Hematopoietic multipotent progenitor cell treated with erythropoietin and hydrocortisone succinate and interleukin-3 and kit ligand, for 6 days (in vitro differentiated cells): ENCODE data around the gene PLPPR5.

ENCODE experiments used
- DNase-seq: peaks from one replicate; pipeline ENCODE4 v3.0.0-alpha.2; 2015

The PLPPR5 gene

DNA sequence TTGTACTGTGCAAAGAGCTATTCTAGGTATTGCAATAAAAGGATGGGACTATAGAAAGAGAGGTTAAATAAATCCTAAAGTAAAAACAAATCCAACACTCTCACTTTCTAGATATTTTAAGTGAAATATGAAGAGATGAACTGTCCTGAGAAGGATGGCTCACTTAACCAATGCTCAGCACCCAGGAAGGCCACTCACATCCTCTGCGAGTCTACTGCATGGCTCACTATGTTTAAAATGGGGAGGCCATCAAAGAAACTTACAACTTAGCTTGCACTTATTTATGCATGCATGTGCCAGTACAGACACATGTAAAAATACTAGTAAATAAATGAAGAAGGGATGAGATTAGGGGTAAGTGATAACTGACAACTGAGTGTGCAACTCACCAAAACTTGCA, 37.5 kb downstream of the PLPPR5 start:
- no peak for DNase-seq

- no peak for DNase-seq
Measured at GRCh38 chr1:98965394-98965793, 39.3 kb downstream of the PLPPR5 start.

GRCh38 chr1:98964198-98964597, 40.5 kb downstream of the PLPPR5 start:
- DNase-seq: no peak

DNA sequence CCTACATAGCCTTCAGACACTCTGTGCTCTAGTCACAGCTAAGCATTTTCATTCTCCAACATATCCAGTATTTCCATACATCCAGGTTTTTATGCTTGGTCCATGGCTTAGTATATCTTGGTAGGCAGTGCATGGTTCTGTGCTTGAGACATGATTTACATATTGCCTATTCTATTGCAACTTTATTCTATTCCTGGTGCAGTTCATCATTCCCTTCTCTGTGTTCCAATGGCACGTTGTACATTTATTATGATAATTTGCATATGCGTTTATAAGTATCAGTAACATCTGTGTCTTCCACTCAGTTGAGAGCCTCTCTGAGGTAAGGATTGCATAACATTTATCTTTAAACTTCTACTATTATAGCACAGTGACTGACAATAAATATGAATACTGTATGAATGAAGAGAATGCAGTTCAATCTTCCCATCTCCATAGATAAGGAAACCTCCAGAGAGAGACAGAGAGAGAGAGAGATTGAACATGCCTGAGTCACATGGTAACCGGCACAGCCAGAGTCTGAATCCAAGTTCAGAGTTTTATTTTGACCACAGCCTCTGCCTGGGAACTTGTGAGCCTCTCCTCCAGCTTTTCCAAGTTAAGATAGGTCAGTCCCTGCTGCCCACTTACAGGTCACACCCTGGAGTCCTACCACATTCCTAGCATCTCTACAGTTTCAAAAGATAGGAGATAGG, 41.5 kb downstream of the PLPPR5 start:
- DNase-seq: no peak

DNA sequence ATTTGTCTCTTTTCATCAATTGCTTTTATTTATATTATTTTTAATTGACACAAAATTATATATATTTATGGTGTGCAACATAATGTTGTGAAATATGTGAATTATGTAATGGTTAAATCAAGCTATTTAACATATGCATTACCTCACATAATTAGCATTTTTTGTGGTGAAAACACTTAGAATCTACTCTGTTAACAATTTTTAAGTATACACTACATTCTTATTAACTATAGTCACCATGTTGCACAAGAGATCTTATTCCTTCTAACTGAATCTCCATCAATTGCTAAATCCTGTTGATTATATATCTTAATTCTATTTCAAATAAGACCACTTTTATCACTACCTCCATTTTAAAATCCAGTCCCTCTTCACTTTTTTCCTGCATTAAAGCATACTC, 42.5 kb downstream of the PLPPR5 start:
- DNase-seq: no peak

DNA sequence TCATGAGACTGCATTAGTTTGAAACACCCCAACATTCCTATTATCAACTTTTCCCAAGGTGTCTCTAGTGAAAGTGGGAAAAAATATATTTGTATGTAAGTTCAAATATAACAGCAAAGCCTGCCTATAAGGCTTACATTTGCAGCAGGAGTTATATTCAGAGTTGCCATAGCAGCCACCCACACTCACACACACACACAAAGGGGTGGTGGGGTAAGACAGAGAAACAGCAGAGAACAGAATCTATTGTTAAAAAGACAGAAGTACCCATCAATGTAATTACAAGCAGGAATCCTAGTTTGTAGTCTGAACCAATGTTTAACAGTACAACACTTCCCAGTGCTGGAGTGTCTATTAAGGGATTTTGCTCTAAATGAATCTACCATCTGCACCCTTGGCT, 55.0 kb downstream of the PLPPR5 start:
- DNase-seq: no peak

DNA sequence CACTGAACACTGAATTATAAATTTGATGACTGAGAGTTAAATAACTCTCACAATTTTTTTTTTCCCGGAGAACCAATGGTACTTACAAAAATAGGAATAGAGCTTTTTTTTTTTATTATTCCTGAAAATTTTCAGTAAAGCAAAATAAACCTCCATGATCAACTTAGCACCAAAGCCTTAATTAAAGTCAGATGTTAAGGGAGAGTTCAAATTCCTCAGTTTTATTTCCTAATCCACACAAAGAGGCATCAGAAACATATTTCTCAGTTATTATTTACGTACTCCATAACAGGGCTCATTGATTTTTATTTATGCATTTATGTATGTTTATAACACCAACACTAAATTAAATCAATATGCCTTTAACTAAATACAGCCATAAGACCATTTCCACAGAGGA, 55.5 kb downstream of the PLPPR5 start:
- no peak for DNase-seq

DNA sequence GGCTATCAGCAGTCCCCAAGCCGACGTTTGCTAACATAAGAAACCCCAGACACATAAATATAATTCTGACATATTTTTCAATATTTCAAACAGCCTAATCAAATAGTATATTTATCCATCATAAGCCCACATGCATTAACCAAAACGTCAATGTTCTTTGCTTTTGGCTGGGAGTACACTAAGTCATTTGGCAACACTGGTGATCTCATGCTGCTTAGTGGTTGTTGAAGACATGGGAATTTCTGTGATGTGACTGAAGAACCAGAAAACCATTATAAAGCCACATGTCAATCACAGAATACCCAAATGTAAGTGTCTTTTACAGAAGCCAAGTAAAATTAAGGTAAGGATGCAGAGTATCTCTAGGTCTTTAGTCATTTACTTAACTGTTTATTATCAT, 57.6 kb downstream of the PLPPR5 start:
- DNase-seq: no peak

DNA sequence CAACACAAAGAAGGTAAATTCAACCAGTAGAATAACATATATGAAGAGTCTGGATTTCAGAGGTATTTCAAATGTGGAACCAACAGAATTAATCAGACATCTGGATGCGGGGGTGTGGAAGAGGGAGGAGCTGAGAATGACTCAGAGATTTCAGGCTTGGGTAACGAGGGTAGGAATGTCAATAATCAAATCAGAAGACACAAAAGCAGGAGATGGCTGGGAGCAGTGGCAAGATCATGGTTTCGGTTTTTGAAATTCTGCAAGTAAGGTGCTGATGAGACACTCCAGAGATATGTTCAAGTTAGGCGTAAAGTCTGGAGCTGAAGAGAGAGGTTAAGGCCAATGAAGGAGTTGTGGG, 64.0 kb downstream of the PLPPR5 start:
- no peak for DNase-seq

- DNase-seq: no peak
Measured at GRCh38 chr1:98940069-98940721, 64.5 kb downstream of the PLPPR5 start.

GRCh38 chr1:98939471-98939870, 65.2 kb downstream of the PLPPR5 start:
- no peak for DNase-seq

- DNase-seq: no peak
Measured at GRCh38 chr1:98937347-98937746, 67.3 kb downstream of the PLPPR5 start.

DNA sequence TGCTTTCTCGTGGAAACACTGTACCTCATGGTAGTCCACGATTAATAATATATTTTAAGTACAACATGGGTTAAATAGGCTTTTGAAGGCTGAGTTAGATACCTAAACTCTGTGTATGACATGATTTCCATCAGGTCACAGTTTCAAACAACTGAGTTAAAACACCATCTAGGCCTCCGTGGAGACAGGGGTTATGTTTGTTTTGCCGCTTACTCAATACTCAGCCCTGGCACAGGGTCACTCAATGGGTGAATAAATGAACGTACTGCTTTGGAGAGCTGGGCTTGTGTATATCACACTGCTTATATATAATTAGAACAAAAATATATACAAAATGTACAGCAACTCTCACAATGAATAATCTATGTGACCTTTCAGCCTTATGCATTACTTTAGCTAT, 72.5 kb downstream of the PLPPR5 start:
- DNase-seq: no peak

GRCh38 chr1:98931128-98931835, 73.4 kb downstream of the PLPPR5 start:
- DNase-seq: no peak

DNA sequence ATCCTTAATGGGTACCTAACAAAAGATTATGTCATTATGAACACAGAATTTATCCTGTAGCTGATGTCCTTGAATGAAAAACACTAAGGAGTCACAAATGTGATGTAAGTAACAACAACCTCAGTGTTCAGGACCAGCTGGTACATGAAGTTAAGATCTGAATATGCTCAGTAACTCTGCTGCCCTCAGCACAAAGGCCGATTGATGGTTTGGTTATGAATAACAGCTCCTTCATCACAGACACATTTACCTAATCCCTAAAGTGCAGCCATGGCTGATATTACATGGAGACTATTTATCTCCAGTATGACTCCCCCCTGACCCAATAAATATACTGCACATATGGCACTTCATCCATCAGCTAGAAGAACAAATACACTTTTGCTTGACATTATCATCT, 75.2 kb downstream of the PLPPR5 start:
- DNase-seq: no peak

GRCh38 chr1:98926597-98926996, 78.1 kb downstream of the PLPPR5 start:
- DNase-seq: no peak

- DNase-seq: no peak
Measured at GRCh38 chr1:98924977-98925376, 79.7 kb downstream of the PLPPR5 start.

- DNase-seq: no peak
Measured at GRCh38 chr1:98923667-98924066, 81.0 kb downstream of the PLPPR5 start.

DNA sequence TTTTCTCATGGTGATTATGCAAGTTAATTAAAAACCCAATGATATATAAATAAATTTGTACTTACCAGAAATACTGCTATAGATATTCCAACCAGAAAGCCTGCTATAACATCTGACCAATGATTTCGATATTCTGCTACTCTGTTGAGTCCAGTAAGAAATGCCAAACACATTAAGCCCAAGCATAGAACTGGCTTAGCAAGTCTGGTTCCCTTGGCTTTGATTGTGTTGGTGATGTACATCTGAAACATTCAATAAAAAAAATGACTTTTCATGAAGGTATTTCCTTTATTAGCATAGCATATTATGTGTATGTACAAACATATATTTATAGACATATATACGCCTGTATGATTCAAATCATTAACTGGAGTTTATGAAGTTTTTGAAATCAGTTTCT, 82.8 kb downstream of the PLPPR5 start:
- no peak for DNase-seq

DNA sequence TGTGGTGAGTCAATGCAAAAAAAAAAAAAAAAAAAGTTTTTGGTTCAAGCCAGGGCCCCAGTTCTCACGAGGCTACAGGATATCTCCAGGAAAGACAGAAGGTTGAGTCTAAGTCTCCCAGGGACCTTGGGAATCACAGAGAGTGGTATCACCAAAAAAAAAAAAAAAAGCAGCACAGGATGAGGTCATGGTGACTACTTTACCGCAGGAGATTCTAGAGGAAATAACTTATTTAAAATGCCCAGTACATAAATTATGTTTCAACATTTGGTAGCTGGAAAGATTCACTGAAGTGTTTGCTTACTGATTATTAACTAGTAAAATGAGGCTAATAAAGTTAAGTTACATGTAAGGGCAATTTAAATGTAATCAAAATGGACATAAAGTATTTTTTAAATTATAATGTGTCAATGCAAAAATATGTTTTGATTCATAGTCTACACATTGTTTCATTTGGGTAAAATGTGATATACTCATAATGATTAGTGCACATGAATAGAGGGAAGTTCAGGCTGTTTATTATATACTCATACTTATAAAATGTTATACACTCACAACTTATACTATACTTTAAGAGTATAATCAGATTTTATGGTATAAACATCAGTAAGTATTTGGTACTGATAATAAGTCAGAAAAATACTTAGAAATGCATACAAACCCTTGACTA, 84.1 kb downstream of the PLPPR5 start:
- DNase-seq: no peak

GRCh38 chr1:98919652-98920051, 85.0 kb downstream of the PLPPR5 start:
- DNase-seq: no peak

DNA sequence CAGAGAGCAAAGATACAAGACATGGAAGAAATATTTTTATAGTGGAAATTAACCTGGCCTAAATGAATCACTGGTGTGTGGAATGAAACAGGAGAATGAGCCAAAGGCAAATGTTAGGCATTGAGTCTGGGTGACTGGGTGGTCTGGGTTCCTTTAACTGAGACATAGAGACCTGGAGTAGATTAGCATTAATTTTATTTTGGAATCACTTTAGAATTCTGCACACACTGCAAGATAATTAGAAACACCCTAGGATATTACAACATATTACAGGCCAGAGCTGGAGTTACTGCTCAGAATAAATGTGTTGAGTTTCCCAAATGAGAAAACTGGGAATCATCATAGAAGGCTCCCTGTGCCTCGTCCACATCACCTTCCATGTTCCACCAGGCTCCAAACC, 85.5 kb downstream of the PLPPR5 start:
- DNase-seq: no peak

DNA sequence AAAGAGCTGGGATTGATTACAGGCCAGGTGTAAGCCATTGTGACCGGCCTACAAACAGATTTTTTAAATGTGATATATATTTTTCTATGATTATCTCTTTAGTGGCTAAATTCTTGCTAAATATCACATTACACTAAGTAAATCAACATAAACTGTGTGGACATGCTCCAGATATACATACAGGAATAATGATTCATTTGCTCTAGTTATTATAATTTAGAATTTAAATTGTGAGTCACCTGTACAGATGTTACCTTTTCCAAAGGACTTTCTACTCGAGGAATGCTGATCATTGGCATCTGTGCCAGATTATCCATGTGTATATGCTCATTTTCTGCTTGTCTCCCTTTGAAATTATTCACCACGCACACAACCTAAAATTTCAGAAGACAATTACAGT, 90.1 kb downstream of the PLPPR5 start:
- no peak for DNase-seq

GRCh38 chr1:98910827-98911226, 93.8 kb downstream of the PLPPR5 start:
- no peak for DNase-seq
